Measurements from ENCODE around the gene PPFIBP2. TPM values are rescaled to one million over a fixed set of nuclear protein-coding genes. Genes with fewer than 3 reads are reported as not detected.

Gene PPFIBP2
- total and polyA plus RNA-seq, 2 of the 13 experiments (the other 11 are each of a cell fraction or from before 2014, with no cell fraction given), result 15.0 to 52.5 TPM

DNA sequence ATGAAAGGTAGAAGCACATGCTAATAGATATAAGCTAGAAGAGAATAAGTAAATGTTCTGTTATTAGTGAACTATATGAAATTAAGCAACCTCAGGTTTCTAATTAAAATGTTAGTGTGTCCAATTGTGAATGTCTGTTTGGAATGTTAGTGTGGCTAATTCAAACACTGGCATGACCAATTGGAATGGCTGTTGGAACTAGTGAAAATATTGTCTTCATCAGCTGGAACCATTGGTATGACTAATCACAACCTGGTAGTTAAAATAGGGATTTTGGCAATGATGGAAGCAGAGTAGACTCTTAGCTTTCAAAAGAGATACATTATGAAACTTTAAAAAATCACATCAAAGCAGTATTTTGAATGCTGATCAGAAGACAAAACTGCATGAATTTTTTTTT is 92.7 kb downstream of the PPFIBP2 start:
- ChIA-PET CTCF (ENCODE audit: low intra/inter-chr PET ratio, low total read pairs) (no interaction called here), POLR2A (interaction anchor here (1.4 to 8.2 kb wide), 2 partner anchors 9 to 32 kb away, joined by 3 to 115 read pairs; no protein-coding TSS in a partner anchor)
- peaks cover 6 to 23% of the 10 kb centered on the region in 2 experiments; a peak in 4 of 5 replicates for H3K36me3 ChIP-seq (replicated peaks in 1 of 2; ENCODE audit: control insufficient read depth in 1 of 2, insufficient read depth in 2 of 2, low read length in 2 of 2)
- peaks cover 65% of the 10 kb centered on the region for H3K4me1 ChIP-seq (ENCODE audit: insufficient read depth, low read length)
- no peak for FAIRE-seq
- no peak overlapping the region for H2AFZ ChIP-seq (ENCODE audit: low read length)
- in situ Hi-C loops (cut with HindIII; ENCODE audit: extremely low pct_ligation_motif_present, low pct_unique_long_range_greater_than_20kb) (no loop called here), intact Hi-C loops (cut with micrococcal nuclease; ENCODE audit: unreplicated experiment) (no loop called here)
- H3K4me3 ChIP-seq (replicated peaks in 1 of 3; ENCODE audit: insufficient read depth in 1 of 3, low read depth in 2 of 3, low read length in 3 of 3), result no peak overlapping the region
- BruUV-seq (replicated peaks), result no TSS peak
- H3K9me3 ChIP-seq (ENCODE audit: low read length), result no peaks in the 10 kb centered on the region
- H3K27ac ChIP-seq (ENCODE audit: extremely low read length, insufficient read depth, low read length), result no peak overlapping the region
- ATAC-seq, result no peak
- H4K20me1 ChIP-seq (ENCODE audit: insufficient read depth, low read length), result no peaks in the 10 kb centered on the region
- H3K79me2 ChIP-seq (ENCODE audit: insufficient read depth, low read length), result no peaks in the 10 kb centered on the region
- H3K9ac ChIP-seq (ENCODE audit: insufficient read depth, low read depth, low read length), result no peak overlapping the region
- no peak overlapping the region for H3K4me2 ChIP-seq (ENCODE audit: low read depth, low read length)
- no peak for DNase-seq (ENCODE audit: low spot score)
- no peaks in the 10 kb centered on the region for H3K27me3 ChIP-seq (ENCODE audit: control insufficient read depth in 1 of 2, insufficient read depth in 2 of 2, low read length in 2 of 2)
- TF ChIP-seq ZBTB3 (CRISPR knock-in tag; IDR thresholded peaks at IDR 0.05; ENCODE audit: borderline replicate concordance, low read depth), result no peak
- TF ChIP-seq, protein P1, sequence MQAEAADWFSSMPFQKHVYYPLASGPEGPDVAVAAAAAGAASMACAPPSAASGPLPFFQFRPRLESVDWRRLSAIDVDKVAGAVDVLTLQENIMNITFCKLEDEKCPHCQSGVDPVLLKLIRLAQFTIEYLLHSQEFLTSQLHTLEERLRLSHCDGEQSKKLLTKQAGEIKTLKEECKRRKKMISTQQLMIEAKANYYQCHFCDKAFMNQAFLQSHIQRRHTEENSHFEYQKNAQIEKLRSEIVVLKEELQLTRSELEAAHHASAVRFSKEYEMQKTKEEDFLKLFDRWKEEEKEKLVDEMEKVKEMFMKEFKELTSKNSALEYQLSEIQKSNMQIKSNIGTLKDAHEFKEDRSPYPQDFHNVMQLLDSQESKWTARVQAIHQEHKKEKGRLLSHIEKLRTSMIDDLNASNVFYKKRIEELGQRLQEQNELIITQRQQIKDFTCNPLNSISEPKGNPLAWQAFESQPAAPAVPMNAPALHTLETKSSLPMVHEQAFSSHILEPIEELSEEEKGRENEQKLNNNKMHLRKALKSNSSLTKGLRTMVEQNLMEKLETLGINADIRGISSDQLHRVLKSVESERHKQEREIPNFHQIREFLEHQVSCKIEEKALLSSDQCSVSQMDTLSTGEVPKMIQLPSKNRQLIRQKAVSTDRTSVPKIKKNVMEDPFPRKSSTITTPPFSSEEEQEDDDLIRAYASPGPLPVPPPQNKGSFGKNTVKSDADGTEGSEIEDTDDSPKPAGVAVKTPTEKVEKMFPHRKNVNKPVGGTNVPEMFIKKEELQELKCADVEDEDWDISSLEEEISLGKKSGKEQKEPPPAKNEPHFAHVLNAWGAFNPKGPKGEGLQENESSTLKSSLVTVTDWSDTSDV (CRISPR knock-in tag; IDR thresholded peaks at IDR 0.05), result no peak

DNA sequence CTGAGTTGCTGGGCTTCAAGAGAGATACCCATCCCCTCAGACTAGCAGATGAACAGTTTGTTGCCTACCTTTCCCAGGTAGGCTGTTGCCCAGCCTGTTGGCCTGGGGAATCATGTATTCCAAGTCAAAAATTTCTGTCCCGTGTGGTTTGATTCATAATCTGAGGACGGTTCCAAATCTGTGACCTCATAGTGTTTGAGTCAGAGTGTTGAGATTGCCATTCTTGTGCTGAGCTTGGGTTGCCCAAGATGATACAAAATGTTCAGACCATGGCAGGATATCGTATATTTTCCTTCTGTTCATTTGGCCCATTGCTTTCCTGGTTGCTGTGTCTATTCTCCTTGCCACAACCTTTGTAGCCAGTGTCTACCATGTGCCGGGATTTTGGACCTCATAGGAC is 95.2 kb downstream of the PPFIBP2 start:
- ChIA-PET POLR2A (interaction anchor here (4.5 kb wide), 1 partner anchor 35 kb away, joined by 45 read pairs; no protein-coding TSS in a partner anchor), CTCF (ENCODE audit: low intra/inter-chr PET ratio, low total read pairs) (no interaction called here)
- intact Hi-C loops (cut with micrococcal nuclease; ENCODE audit: unreplicated experiment), result no loop called here
- WGBS (ENCODE audit: low lambda C conversion rate), result 93% methylated on average over 3 of the region's 4 CpGs
- no peak overlapping the region for H2AFZ ChIP-seq (ENCODE audit: low read length)
- no peaks in the 10 kb centered on the region for H3K79me2 ChIP-seq (ENCODE audit: insufficient read depth, low read length)
- in situ Hi-C loops (cut with HindIII; ENCODE audit: extremely low pct_ligation_motif_present, low pct_unique_long_range_greater_than_20kb), result no loop called here
- no peaks in the 10 kb centered on the region for H3K27me3 ChIP-seq (ENCODE audit: control insufficient read depth in 1 of 2, insufficient read depth in 2 of 2, low read length in 2 of 2)
- H3K4me2 ChIP-seq (ENCODE audit: low read depth, low read length), result no peak overlapping the region
- no peak for FAIRE-seq
- no peak overlapping the region for H3K4me3 ChIP-seq (replicated peaks in 1 of 3; ENCODE audit: insufficient read depth in 1 of 3, low read depth in 2 of 3, low read length in 3 of 3)
- H4K20me1 ChIP-seq (ENCODE audit: insufficient read depth, low read length), result no peaks in the 10 kb centered on the region; the same call in 1 of the 2 replicates
- no peaks in the 10 kb centered on the region for H3K9me3 ChIP-seq (ENCODE audit: low read length)
- peaks cover 69% of the 10 kb centered on the region for H3K4me1 ChIP-seq (ENCODE audit: insufficient read depth, low read length)
- H3K9ac ChIP-seq (ENCODE audit: insufficient read depth, low read depth, low read length), result no peak overlapping the region
- no TSS peak for BruUV-seq (replicated peaks)
- H3K27ac ChIP-seq (ENCODE audit: extremely low read length, insufficient read depth, low read length), result no peak overlapping the region
- no peak for DNase-seq (ENCODE audit: low spot score)
- peaks cover 6 to 27% of the 10 kb centered on the region in 2 experiments; a peak in 4 of 5 replicates for H3K36me3 ChIP-seq (replicated peaks in 1 of 2; ENCODE audit: control insufficient read depth in 1 of 2, insufficient read depth in 2 of 2, low read length in 2 of 2)
- ATAC-seq, result no peak
- TF ChIP-seq AHR (CRISPR knock-in tag; IDR thresholded peaks at IDR 0.05) (no peak), TBX3 (IDR thresholded peaks at IDR 0.05; ENCODE audit: borderline replicate concordance) (no peak), ZNF670 (CRISPR knock-in tag; IDR thresholded peaks at IDR 0.05; ENCODE audit: borderline replicate concordance) (no peak), RFX5 (IDR thresholded peaks at IDR 0.05; ENCODE audit: low read depth, low read length) (no peak), AGO2 (optimal IDR thresholded peaks at IDR 0.05; ENCODE audit: low read depth, low read length) (no peak), ZFP36L2 (CRISPR knock-in tag; IDR thresholded peaks at IDR 0.05) (no peak), KDM6A (CRISPR knock-in tag; IDR thresholded peaks at IDR 0.05; ENCODE audit: low read depth) (no peak), MXD4 (CRISPR knock-in tag; IDR thresholded peaks at IDR 0.05) (no peak)
- TF ChIP-seq, protein P2, sequence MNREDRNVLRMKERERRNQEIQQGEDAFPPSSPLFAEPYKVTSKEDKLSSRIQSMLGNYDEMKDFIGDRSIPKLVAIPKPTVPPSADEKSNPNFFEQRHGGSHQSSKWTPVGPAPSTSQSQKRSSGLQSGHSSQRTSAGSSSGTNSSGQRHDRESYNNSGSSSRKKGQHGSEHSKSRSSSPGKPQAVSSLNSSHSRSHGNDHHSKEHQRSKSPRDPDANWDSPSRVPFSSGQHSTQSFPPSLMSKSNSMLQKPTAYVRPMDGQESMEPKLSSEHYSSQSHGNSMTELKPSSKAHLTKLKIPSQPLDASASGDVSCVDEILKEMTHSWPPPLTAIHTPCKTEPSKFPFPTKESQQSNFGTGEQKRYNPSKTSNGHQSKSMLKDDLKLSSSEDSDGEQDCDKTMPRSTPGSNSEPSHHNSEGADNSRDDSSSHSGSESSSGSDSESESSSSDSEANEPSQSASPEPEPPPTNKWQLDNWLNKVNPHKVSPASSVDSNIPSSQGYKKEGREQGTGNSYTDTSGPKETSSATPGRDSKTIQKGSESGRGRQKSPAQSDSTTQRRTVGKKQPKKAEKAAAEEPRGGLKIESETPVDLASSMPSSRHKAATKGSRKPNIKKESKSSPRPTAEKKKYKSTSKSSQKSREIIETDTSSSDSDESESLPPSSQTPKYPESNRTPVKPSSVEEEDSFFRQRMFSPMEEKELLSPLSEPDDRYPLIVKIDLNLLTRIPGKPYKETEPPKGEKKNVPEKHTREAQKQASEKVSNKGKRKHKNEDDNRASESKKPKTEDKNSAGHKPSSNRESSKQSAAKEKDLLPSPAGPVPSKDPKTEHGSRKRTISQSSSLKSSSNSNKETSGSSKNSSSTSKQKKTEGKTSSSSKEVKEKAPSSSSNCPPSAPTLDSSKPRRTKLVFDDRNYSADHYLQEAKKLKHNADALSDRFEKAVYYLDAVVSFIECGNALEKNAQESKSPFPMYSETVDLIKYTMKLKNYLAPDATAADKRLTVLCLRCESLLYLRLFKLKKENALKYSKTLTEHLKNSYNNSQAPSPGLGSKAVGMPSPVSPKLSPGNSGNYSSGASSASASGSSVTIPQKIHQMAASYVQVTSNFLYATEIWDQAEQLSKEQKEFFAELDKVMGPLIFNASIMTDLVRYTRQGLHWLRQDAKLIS (CRISPR knock-in tag; IDR thresholded peaks at IDR 0.05), result no peak
